Suprapubic skin (tissue), 4 donors: ENCODE data around the gene GNAT1. TPM values are rescaled to one million over a fixed set of nuclear protein-coding genes. Genes with fewer than 3 reads are reported as not detected.
"Not testable (repeated sequence)": the region's sequence is repeated elsewhere in the genome, so short reads cannot be mapped to it uniquely, and the experiment has no call there.

Experiments
- DNase-seq, 2 donors: peaks; one replicate each; pipeline ENCODE4 v3.0.0-alpha.2; 2019; ENCODE audit warnings: low spot score in 2 of 2
- H3K27ac ChIP-seq: fragments of 200-600 bp; sonication (generic); one replicate; pipeline ENCODE4 v1.5.1; 2019
- H3K27me3 ChIP-seq: fragments of 200-600 bp; sonication (generic); one replicate; pipeline ENCODE4 v1.5.1; 2019
- H3K36me3 ChIP-seq: fragments of 200-600 bp; sonication (generic); one replicate; pipeline ENCODE4 v1.5.1; 2019
- H3K4me1 ChIP-seq: fragments of 200-600 bp; sonication (generic); one replicate; pipeline ENCODE4 v1.5.1; 2019
- H3K4me3 ChIP-seq: fragments of 200-600 bp; sonication (generic); one replicate; pipeline ENCODE4 v1.5.1; 2019; ENCODE audit warnings: mild to moderate bottlenecking
- H3K9me3 ChIP-seq: fragments of 200-600 bp; sonication (generic); one replicate; pipeline ENCODE4 v1.5.1; 2019
- EP300 ChIP-seq: sonication (generic); formaldehyde crosslinking; IDR thresholded peaks from one replicate; pipeline ENCODE4 v1.6.1; 2017; ENCODE audit warnings: antibody characterized with exemption
- POLR2A ChIP-seq, 2 donors: fragments of 450-650 bp; IDR thresholded peaks; one replicate each; pipeline ENCODE4 v1.6.1; 2017; ENCODE audit warnings: antibody characterized with exemption in 2 of 2, mild to moderate bottlenecking in 2 of 2, moderate library complexity in 2 of 2
- POLR2AphosphoS5 ChIP-seq, 3 donors: sonication (generic); formaldehyde crosslinking; IDR thresholded peaks; one replicate each; pipeline ENCODE4 v1.6.1; 2017; ENCODE audit warnings: antibody characterized with exemption in 3 of 3
- WGBS: methylation state at CpG from one replicate; pipeline ENCODE4 v1.1.5; 2018; 5-methylcytosine and 5-hydroxymethylcytosine counted together
- total RNA-seq, 4 donors: library from RNA; depleted of rRNA; stranded (reverse); fragments of >200 nt; gene quantifications; one replicate each; pipeline ENCODE4 v1.1.0, GENCODE V29; 2016
- TF ChIP-seq, protein P1 (sequence below), 2 donors: fragments of 200-600 bp in 1 of 2; fragments of 450-650 bp in 1 of 2; sonication (generic) in 1 of 2; IDR thresholded peaks; one replicate each; pipeline ENCODE4 v1.5.1; 2016 to 2019; ENCODE audit warnings: antibody characterized with exemption in 2 of 2, mild to moderate bottlenecking in 1 of 2, moderate library complexity in 1 of 2

Gene GNAT1
- total RNA-seq, 4 donors from 2014 or later, result 0.64 TPM; not detected in 3

DNA sequence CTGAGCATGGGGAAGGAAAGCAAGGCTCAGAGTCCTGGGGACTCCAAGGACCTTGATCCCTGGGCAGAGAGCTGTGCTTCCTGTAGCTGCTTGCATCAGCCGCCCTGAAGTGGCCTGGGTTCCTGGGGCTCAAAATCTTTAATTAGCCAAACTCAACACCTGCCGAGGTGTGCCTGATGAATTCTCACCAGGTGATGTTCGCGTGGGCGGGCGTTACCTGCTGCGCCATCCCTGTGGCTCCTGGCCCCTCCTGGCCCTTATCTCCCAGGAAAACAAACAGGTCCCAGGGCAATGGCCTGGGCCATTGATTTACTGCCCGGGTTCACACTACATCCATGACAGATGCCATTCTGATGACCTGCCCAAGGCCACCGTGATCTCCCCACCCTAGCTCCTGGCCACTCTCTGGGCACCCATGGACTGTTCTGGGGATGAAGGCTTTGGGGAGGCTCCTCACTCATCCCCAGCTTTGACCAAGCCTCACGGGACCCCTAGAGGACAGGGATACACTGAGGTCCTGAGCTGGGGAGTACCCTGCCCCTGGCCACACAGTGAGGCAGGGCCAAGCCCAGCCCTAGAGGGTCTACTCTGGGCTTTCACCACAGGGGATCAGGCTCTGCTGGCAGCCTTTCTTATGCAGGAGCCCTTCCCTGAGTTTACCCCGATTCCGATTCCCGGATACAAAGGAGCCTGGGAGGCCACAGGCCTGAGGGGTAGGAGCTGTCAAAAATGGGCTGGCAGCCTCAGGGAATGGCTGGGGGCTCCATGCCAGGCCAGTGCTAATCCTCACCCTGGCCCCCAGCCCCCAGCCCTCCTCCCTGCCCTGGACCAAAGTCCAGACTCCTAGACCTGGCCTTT is 19.3 kb downstream of the GNAT1 start:
- peaks cover 7% of the 10 kb centered on the region for H3K27me3 ChIP-seq
- no peaks in the 10 kb centered on the region for H3K36me3 ChIP-seq
- WGBS, result 65% methylated on average over 10 of the region's 13 CpGs
- no peak for DNase-seq
- H3K4me1 ChIP-seq, result peaks cover 3% of the 10 kb centered on the region
- H3K27ac ChIP-seq, result no peak overlapping the region
- TF ChIP-seq POLR2AphosphoS5 (IDR thresholded peaks at IDR 0.05), result no peak
- TF ChIP-seq, protein P1, sequence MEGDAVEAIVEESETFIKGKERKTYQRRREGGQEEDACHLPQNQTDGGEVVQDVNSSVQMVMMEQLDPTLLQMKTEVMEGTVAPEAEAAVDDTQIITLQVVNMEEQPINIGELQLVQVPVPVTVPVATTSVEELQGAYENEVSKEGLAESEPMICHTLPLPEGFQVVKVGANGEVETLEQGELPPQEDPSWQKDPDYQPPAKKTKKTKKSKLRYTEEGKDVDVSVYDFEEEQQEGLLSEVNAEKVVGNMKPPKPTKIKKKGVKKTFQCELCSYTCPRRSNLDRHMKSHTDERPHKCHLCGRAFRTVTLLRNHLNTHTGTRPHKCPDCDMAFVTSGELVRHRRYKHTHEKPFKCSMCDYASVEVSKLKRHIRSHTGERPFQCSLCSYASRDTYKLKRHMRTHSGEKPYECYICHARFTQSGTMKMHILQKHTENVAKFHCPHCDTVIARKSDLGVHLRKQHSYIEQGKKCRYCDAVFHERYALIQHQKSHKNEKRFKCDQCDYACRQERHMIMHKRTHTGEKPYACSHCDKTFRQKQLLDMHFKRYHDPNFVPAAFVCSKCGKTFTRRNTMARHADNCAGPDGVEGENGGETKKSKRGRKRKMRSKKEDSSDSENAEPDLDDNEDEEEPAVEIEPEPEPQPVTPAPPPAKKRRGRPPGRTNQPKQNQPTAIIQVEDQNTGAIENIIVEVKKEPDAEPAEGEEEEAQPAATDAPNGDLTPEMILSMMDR (IDR thresholded peaks at IDR 0.05), result no peak
- no peak for TF ChIP-seq POLR2A (IDR thresholded peaks at IDR 0.05)
- TF ChIP-seq EP300, result no peak
- H3K9me3 ChIP-seq, result no peaks in the 10 kb centered on the region
- H3K4me3 ChIP-seq, result no peak overlapping the region

DNA sequence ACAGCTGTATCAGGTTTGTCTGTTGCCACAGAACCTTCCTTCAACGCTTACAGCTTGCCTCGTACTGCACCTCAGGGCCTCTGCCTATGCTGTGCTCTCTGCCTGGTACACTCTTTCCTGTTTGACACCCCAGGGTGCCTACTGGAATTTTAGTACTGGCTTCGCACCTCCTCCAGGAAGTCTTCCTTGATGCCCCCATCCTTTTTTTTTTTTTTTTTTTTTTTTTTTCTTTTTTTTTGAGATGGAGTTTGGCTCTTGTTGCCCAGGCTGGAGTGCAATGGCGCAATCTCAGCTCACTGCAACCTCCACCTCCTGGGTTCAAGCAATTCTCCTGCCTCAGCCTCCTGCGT is 19.9 kb downstream of the GNAT1 start:
- not testable (repeated sequence) for H3K36me3 ChIP-seq, H3K9me3 ChIP-seq, H3K27me3 ChIP-seq, DNase-seq, H3K4me1 ChIP-seq, H3K4me3 ChIP-seq, H3K27ac ChIP-seq
- 97% methylated on average over 5 of the region's 5 CpGs for WGBS

DNA sequence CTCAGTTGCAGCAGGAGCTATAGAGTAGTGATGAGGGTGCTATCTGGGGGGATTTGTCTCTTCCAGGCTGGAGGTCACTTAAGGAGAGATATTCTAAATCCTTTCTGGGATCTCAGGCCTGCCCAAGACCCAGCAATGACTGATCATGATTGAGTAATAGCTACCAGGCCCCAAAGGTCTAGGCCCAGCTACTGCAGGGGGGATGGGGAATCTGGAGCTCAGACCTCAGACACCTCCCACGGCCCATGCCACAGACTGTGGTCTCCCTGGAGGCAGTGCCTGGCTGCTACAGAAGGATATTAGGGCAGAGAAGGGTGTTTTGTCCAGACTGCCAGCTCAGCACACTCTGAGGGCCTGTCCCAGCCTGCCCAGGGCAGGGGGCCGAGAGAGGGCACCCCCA is 20.5 kb downstream of the GNAT1 start:
- H3K9me3 ChIP-seq, result no peaks in the 10 kb centered on the region
- 70% methylated on average over 1 of the region's 2 CpGs for WGBS
- H3K27me3 ChIP-seq, result no peaks in the 10 kb centered on the region
- no peak overlapping the region for H3K27ac ChIP-seq
- no peak overlapping the region for H3K4me3 ChIP-seq
- DNase-seq, result no peak
- H3K4me1 ChIP-seq, result no peaks in the 10 kb centered on the region
- TF ChIP-seq EP300 (no peak), POLR2A (IDR thresholded peaks at IDR 0.05) (no peak)
- TF ChIP-seq, protein P1 (IDR thresholded peaks at IDR 0.05), result no peak
- no peaks in the 10 kb centered on the region for H3K36me3 ChIP-seq

DNA sequence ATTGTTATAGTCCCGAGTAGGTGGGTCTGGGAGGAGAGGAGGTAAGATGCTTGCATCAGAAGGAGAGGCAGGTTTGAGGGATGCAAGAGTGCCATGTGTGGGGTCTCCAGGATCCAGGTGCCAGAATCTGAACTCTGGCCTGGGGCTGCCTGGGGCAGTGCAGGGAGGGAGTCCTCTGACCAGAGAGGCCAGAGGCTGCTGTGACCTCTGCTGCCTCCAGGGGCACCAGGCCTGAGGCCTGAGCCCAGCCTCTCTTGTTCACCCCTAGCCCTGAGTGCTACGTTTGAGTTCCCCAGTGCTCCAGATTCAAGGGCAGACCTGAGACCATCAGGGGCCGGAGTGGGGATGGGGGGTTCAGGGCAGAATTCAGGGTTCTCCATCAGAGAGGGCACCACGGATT is 21.1 kb downstream of the GNAT1 start:
- TF ChIP-seq POLR2AphosphoS5 (IDR thresholded peaks at IDR 0.05), result no peak
- no peak for TF ChIP-seq EP300
- no peak for TF ChIP-seq POLR2A (IDR thresholded peaks at IDR 0.05)
- TF ChIP-seq, protein P1 (IDR thresholded peaks at IDR 0.05), result no peak
- Histone ChIP-seq H3K4me3 (no peak overlapping the region), H3K36me3 (no peaks in the 10 kb centered on the region), H3K4me1 (peaks cover 4% of the 10 kb centered on the region), H3K27ac (no peak overlapping the region), H3K27me3 (no peaks in the 10 kb centered on the region), H3K9me3 (no peaks in the 10 kb centered on the region)
- 82% methylated on average over 2 of the region's 4 CpGs for WGBS
- no peak for DNase-seq

DNA sequence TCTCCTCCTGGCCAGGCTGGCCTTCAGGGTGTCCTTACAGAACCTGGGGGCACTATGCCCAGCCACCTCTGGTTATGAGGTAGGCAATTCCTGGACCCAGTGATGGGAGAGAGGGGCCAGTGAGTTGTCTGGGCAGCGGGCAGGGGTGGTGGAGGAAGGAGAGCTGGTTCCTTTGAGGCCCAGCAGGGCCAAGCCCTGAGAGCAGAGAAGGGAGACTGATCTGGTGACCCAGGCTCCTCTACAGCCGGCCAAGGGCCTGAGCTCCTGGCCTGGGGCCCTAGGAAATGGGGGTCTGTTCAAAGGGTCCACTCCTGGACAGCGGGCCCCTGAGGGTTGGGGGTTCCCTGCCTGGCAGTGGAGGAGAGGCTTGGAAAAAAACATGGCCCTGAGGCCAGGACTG is 21.6 kb downstream of the GNAT1 start:
- H3K4me3 ChIP-seq, result no peak overlapping the region
- 69% methylated on average over 3 of the region's 3 CpGs for WGBS
- H3K4me1 ChIP-seq, result peaks cover 4% of the 10 kb centered on the region
- DNase-seq, result no peak
- H3K27ac ChIP-seq, result no peak overlapping the region
- H3K27me3 ChIP-seq, result no peaks in the 10 kb centered on the region
- H3K36me3 ChIP-seq, result no peaks in the 10 kb centered on the region
- H3K9me3 ChIP-seq, result no peaks in the 10 kb centered on the region
- no peak for TF ChIP-seq EP300
- TF ChIP-seq POLR2AphosphoS5 (IDR thresholded peaks at IDR 0.05), result no peak
- TF ChIP-seq, protein P1 (IDR thresholded peaks at IDR 0.05), result no peak

DNA sequence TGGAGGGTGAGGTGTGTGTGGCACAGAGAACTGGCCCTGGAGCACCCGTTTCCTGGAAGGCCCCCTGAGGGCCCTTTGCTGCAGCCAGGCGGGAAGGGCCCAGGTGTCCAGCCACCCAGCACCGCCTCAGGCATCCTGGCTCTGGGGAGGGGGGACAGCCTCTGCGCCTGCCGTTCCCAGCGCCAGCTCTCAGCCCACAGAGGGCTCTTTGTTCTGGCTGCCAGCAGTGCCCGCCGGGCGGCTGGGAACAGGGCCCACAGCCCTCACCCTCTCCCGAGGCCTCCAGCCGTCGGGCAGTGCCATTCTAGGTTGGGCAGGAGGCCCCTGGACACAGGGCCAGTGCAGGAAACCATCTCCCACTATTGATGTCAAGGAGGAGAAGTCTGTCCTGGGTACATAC is 22.0 kb downstream of the GNAT1 start:
- no peak for DNase-seq
- Histone ChIP-seq H3K4me1 (peaks cover 4% of the 10 kb centered on the region), H3K27me3 (no peaks in the 10 kb centered on the region), H3K36me3 (no peaks in the 10 kb centered on the region), H3K27ac (no peak overlapping the region), H3K9me3 (no peaks in the 10 kb centered on the region), H3K4me3 (no peak overlapping the region)
- 76% methylated on average over 9 of the region's 12 CpGs for WGBS
- TF ChIP-seq, protein P1 (IDR thresholded peaks at IDR 0.05), result no peak
- TF ChIP-seq EP300, result no peak
- TF ChIP-seq POLR2A (IDR thresholded peaks at IDR 0.05), result no peak
- no peak for TF ChIP-seq POLR2AphosphoS5 (IDR thresholded peaks at IDR 0.05)
